ENCODE data around the gene GRK3.

- TF ChIP-seq CTCF (IDR thresholded peaks at IDR 0.05) (no peak), POLR2A (IDR thresholded peaks at IDR 0.05) (no peak)
These were observed 10.3 kb downstream of the GRK3 start for GRCh38 chr22:25574736-25575135.
